Nephron progenitor cell (in vitro differentiated cells): Measurements from ENCODE around the gene ACP4.
A peak's percentile ranks its signal among the peaks of the same experiment; 100 is the strongest.

Experiments
- DNase-seq: peaks from one replicate; pipeline ENCODE4 v3.0.0; 2021
- H3K27ac Mint-ChIP-seq: 2 replicates; pipeline ENCODE4 v1.8.0; 2021; ENCODE audit warnings: mild to moderate bottlenecking, moderate library complexity, mixed read lengths
- H3K27me3 Mint-ChIP-seq: 2 replicates; pipeline ENCODE4 v1.8.0; 2021; ENCODE audit warnings: mild to moderate bottlenecking, low read depth, mixed read lengths; ENCODE audit not compliant: poor library complexity
- H3K36me3 Mint-ChIP-seq: 2 replicates; pipeline ENCODE4 v1.8.0; 2021; ENCODE audit warnings: low read depth, mixed read lengths
- H3K4me1 Mint-ChIP-seq: 2 replicates; pipeline ENCODE4 v1.8.0; 2021; ENCODE audit warnings: mixed read lengths
- H3K4me3 Mint-ChIP-seq: 2 replicates; pipeline ENCODE4 v1.8.0; 2021; ENCODE audit warnings: mild to moderate bottlenecking, moderate library complexity, mixed read lengths
- H3K9me3 Mint-ChIP-seq: 2 replicates; pipeline ENCODE4 v1.8.0; 2021; ENCODE audit warnings: mild to moderate bottlenecking, moderate library complexity, mixed read lengths
- CTCF ChIP-seq: fragments of 200-600 bp; sonication (generic); IDR thresholded peaks from 2 replicates; pipeline ENCODE4 v1.5.0; 2021; ENCODE audit warnings: antibody characterized with exemption

ACP4 gene

GRCh38 chr19:50793558-50794065 lies 3.4 kb downstream of the ACP4 start:
- TF ChIP-seq CTCF, result no peak
- no peak overlapping the region for H3K27ac Mint-ChIP-seq
- H3K27me3 Mint-ChIP-seq, result no peaks in the 10 kb centered on the region
- no peaks in the 10 kb centered on the region for H3K36me3 Mint-ChIP-seq
- peaks cover 8% of the 10 kb centered on the region for H3K4me1 Mint-ChIP-seq
- no peak for DNase-seq
- no peak overlapping the region for H3K4me3 Mint-ChIP-seq
- H3K9me3 Mint-ChIP-seq, result no peaks in the 10 kb centered on the region

- Mint-ChIP-seq H3K27me3 (no peaks in the 10 kb centered on the region), H3K9me3 (no peaks in the 10 kb centered on the region), H3K4me1 (peaks cover 8% of the 10 kb centered on the region), H3K36me3 (no peaks in the 10 kb centered on the region), H3K27ac (no peak overlapping the region), H3K4me3 (no peak overlapping the region)
- TF ChIP-seq CTCF, result no peak
- DNase-seq, result no peak
These were observed 4.1 kb downstream of the ACP4 start for GRCh38 chr19:50794074-50794875.

GRCh38 chr19:50794876-50795663 lies 4.9 kb downstream of the ACP4 start:
- H3K27ac Mint-ChIP-seq, result no peak overlapping the region

GRCh38 chr19:50795664-50796073 lies 5.5 kb downstream of the ACP4 start:
- peaks cover 7% of the 10 kb centered on the region for H3K4me1 Mint-ChIP-seq
- DNase-seq, result no peak
- no peak for TF ChIP-seq CTCF
- peak overlapping the region; percentile 77 for H3K27ac Mint-ChIP-seq
- no peak overlapping the region for H3K4me3 Mint-ChIP-seq
- H3K36me3 Mint-ChIP-seq, result peaks cover 7% of the 10 kb centered on the region
- no peaks in the 10 kb centered on the region for H3K27me3 Mint-ChIP-seq
- H3K9me3 Mint-ChIP-seq, result no peaks in the 10 kb centered on the region

More at GRCh38 chr19:50794876-50795663, 4.9 kb downstream of the ACP4 start:
- peaks cover 8% of the 10 kb centered on the region for H3K4me1 Mint-ChIP-seq
- H3K36me3 Mint-ChIP-seq, result peaks cover 3% of the 10 kb centered on the region
- no peak for TF ChIP-seq CTCF
- no peaks in the 10 kb centered on the region for H3K9me3 Mint-ChIP-seq
- no peak for DNase-seq
- no peaks in the 10 kb centered on the region for H3K27me3 Mint-ChIP-seq
- no peak overlapping the region for H3K4me3 Mint-ChIP-seq

- no peaks in the 10 kb centered on the region for H3K27me3 Mint-ChIP-seq
- peaks cover 12% of the 10 kb centered on the region for H3K36me3 Mint-ChIP-seq
- DNase-seq, result no peak
- H3K27ac Mint-ChIP-seq, result peak overlapping the region; percentile 77
- H3K4me1 Mint-ChIP-seq, result peaks cover 7% of the 10 kb centered on the region
- H3K9me3 Mint-ChIP-seq, result no peaks in the 10 kb centered on the region
- no peak overlapping the region for H3K4me3 Mint-ChIP-seq
- TF ChIP-seq CTCF, result no peak
These were observed 6.0 kb downstream of the ACP4 start for GRCh38 chr19:50796128-50796633.
